Measurements from ENCODE around the gene RAB20. TPM values are rescaled to one million over a fixed set of nuclear protein-coding genes. Genes with fewer than 3 reads are reported as not detected.

Gene RAB20
- total RNA-seq, 1 donor from 2014 or later = 13.8 TPM

DNA sequence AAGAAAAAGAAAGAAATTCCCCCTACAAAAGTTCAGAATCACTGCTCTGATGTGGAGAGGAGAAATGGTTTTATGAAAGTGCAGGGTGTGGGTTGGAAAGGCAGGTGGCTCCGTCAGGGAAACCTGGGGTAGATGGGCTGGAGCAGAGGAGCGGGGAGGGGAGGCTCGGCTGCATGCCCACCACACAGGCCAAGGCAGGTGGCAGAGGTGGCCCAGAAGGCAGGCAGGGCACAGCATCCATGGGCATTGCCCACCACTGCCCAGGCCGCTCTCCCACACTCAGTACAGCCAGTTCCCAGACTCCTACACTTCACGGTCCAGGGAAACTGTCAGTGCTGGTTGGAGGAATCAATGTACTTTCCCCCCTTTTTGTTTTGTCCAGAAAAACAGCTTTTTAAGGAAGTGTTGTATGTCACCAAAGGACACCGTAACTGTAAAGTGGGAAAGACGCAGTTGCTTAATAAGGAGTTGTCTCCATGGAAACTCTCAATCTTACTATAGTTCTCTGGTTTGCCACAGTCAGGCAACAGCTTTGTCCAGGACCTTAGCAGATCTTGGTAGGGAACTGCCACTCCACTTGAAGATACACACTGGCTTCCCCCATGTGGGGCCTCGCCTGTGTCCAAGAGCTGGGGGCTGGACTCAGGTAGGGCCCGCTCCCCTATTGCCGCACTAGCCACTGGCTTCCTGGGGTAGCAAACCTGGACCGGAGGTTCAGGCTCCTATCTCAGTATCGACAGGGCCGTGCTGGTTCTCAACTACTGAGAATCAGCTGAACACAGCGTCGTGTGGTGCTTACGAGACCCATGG, 82.9 kb downstream of the RAB20 start:
- TF ChIP-seq, protein P1, sequence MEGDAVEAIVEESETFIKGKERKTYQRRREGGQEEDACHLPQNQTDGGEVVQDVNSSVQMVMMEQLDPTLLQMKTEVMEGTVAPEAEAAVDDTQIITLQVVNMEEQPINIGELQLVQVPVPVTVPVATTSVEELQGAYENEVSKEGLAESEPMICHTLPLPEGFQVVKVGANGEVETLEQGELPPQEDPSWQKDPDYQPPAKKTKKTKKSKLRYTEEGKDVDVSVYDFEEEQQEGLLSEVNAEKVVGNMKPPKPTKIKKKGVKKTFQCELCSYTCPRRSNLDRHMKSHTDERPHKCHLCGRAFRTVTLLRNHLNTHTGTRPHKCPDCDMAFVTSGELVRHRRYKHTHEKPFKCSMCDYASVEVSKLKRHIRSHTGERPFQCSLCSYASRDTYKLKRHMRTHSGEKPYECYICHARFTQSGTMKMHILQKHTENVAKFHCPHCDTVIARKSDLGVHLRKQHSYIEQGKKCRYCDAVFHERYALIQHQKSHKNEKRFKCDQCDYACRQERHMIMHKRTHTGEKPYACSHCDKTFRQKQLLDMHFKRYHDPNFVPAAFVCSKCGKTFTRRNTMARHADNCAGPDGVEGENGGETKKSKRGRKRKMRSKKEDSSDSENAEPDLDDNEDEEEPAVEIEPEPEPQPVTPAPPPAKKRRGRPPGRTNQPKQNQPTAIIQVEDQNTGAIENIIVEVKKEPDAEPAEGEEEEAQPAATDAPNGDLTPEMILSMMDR (IDR thresholded peaks at IDR 0.05; ENCODE audit: borderline replicate concordance) = no peak
- Histone ChIP-seq H3K27ac (replicated peaks) (no peak overlapping the region), H3K27me3 (ENCODE audit: low read depth) (no peaks in the 10 kb centered on the region), H3K4me1 (peaks cover 29% of the 10 kb centered on the region), H3K9me3 (replicated peaks) (no peaks in the 10 kb centered on the region), H3K4me3 (no peak overlapping the region), H3K36me3 (peaks cover 82% of the 10 kb centered on the region)
- no peak for DNase-seq
- intact Hi-C loops (cut with micrococcal nuclease) = no loop called here

DNA sequence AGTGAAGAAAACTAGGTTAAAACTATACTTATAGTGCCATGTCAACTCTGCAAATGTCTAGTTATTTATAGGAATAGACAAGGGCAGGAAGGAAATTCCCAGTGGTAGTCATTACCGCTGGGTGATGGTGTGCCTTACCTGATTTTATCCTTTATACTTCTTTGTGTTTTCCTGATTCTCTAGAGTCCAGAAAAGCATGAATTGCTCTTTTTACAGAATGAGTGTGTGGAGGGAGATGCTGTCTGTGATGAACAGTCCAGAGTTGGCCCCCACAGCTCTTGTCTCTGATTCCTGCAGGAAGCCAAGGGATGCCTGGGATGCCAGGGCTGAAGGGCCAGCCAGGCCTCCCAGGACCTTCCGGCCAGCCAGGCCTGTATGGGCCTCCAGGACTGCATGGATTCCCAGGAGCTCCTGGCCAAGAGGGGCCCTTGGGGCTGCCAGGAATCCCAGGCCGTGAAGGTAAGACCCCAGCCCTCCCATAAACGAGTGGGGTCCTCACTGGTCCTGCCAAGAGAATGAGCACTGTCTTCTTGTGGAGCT, 83.7 kb downstream of the RAB20 start:
- intact Hi-C loops (cut with micrococcal nuclease) = no loop called here

DNA sequence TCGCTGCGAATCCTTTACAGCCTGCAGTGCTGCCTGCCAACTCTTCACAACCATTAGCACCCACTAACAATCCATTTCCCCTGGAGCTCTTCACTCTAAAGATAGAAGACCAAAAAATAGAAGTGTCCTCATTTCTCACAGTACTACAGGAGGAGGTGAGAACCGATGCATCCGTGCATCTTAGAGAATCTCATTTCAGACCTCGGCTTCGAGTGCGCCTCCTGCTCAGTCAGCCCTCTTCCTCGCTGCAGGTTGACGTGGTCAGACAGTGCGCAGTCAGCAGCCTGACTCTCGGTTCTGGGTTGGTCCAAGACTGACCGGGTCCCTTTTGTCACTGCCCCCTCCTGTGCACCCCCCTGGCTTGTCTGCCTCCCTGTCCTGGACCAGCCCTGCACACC, 85.3 kb downstream of the RAB20 start:
- no peak for DNase-seq
- Histone ChIP-seq H3K4me3 (no peak overlapping the region), H3K27ac (replicated peaks) (no peak overlapping the region), H3K36me3 (peaks cover 84% of the 10 kb centered on the region), H3K9me3 (replicated peaks) (no peaks in the 10 kb centered on the region), H3K4me1 (peaks cover 35% of the 10 kb centered on the region), H3K27me3 (ENCODE audit: low read depth) (no peaks in the 10 kb centered on the region)
- TF ChIP-seq, protein P1 (IDR thresholded peaks at IDR 0.05; ENCODE audit: borderline replicate concordance) = no peak
- intact Hi-C loops (cut with micrococcal nuclease) = no loop called here

More for the DNA sequence above, 83.7 kb downstream of the RAB20 start:
- H3K27ac ChIP-seq (replicated peaks) = no peak overlapping the region
- no peaks in the 10 kb centered on the region for H3K9me3 ChIP-seq (replicated peaks)
- H3K27me3 ChIP-seq (ENCODE audit: low read depth) = no peaks in the 10 kb centered on the region
- no peak overlapping the region for H3K4me3 ChIP-seq
- peaks cover 82% of the 10 kb centered on the region for H3K36me3 ChIP-seq
- DNase-seq = no peak
- peaks cover 29% of the 10 kb centered on the region for H3K4me1 ChIP-seq
- TF ChIP-seq, protein P1 (IDR thresholded peaks at IDR 0.05; ENCODE audit: borderline replicate concordance) = no peak

- intact Hi-C loops (cut with micrococcal nuclease) = no loop called here
- Histone ChIP-seq H3K27ac (replicated peaks) (no peak overlapping the region), H3K4me1 (peaks cover 39% of the 10 kb centered on the region), H3K27me3 (ENCODE audit: low read depth) (no peaks in the 10 kb centered on the region), H3K36me3 (peaks cover 89% of the 10 kb centered on the region), H3K9me3 (replicated peaks) (no peaks in the 10 kb centered on the region), H3K4me3 (no peak overlapping the region)
- no peak for DNase-seq
- TF ChIP-seq, protein P1 (IDR thresholded peaks at IDR 0.05; ENCODE audit: borderline replicate concordance) = no peak
These were observed 85.8 kb downstream of the RAB20 start for GRCh38 chr13:110475550-110476219.

DNA sequence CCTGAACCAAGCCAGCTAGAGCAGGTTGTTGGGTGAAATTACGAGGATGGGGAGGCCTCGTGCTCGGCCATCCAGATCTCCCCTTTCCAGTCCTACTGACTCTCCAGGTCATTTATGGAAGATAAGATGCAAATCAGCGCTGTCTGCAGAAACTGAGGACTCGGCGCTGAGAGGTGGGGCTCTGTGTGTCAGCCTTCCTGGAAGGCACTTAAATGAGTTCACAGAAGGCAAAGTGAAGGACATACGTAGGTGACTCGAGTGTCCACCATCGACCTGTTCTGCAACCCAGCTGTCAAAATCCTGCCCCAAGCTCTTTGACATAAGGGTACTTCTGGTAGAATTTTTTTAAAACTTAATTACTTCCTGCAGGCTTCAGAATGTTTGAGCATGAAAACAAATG, 86.4 kb downstream of the RAB20 start:
- H3K27me3 ChIP-seq (ENCODE audit: low read depth) = no peaks in the 10 kb centered on the region
- DNase-seq = no peak
- H3K36me3 ChIP-seq = peaks cover 90% of the 10 kb centered on the region
- H3K4me1 ChIP-seq = peaks cover 44% of the 10 kb centered on the region
- H3K27ac ChIP-seq (replicated peaks) = no peak overlapping the region
- no peaks in the 10 kb centered on the region for H3K9me3 ChIP-seq (replicated peaks)
- intact Hi-C loops (cut with micrococcal nuclease) = no loop called here
- TF ChIP-seq, protein P1 (IDR thresholded peaks at IDR 0.05; ENCODE audit: borderline replicate concordance) = no peak
- H3K4me3 ChIP-seq = no peak overlapping the region

Data from left ventricle myocardium inferior (tissue), 1 donor.